ENCODE data around the gene NMT1. TPM values are rescaled to one million over a fixed set of nuclear protein-coding genes. Genes with fewer than 3 reads are reported as not detected.

The NMT1 gene
- total and polyA plus RNA-seq, 2 of the 13 experiments (the other 11 are each of a cell fraction or from before 2014, with no cell fraction given), result 75.7 to 142 TPM

DNA sequence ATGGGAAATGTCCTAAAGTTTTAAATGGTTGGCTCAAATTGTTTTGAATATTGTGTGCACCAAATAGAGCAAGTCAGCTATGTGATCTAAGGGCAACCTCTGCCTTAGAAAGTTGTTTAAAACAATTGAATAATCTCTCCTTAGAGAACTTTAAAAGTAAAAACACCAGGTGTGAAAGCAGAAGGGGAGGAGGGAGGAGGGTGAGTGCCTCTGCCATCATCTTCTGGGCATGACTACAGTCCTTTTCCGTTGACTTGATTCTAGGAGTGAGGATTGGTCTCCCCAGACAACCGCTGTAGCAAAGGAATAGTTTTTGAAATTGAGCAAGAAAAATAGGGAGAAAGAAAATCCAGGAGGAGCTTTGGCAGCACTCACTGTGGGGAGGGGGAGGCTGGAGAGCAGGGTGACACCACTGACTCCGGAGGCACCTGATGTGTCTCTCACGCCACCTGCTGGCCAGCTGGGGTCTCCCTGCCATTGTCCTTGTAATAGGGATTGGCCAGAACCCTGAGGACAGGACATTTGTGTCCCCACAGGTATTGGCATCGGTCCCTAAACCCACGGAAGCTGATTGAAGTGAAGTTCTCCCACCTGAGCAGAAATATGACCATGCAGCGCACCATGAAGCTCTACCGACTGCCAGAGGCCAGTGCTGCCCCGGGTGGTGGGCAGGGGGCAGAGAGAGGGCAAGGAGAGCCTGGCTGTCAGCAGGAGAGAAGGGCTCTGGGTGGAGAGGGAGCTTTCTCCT is 37.9 kb downstream of the NMT1 start (continued):
- TF ChIP-seq, protein P1, sequence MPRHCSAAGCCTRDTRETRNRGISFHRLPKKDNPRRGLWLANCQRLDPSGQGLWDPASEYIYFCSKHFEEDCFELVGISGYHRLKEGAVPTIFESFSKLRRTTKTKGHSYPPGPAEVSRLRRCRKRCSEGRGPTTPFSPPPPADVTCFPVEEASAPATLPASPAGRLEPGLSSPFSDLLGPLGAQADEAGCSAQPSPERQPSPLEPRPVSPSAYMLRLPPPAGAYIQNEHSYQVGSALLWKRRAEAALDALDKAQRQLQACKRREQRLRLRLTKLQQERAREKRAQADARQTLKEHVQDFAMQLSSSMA (CRISPR knock-in tag; IDR thresholded peaks at IDR 0.05), result no peak
- no peak for TF ChIP-seq ZNF816 (CRISPR knock-in tag; IDR thresholded peaks at IDR 0.05; ENCODE audit: borderline replicate concordance)
- TF ChIP-seq ZNF841 (CRISPR knock-in tag; IDR thresholded peaks at IDR 0.05; ENCODE audit: borderline replicate concordance), result no peak
- TF ChIP-seq ZNF652 (CRISPR knock-in tag; IDR thresholded peaks at IDR 0.05; ENCODE audit: borderline replicate concordance, low read depth), result no peak
- TF ChIP-seq LCORL (IDR thresholded peaks at IDR 0.05), result no peak
- no peak for TF ChIP-seq LCORL (CRISPR knock-in tag; IDR thresholded peaks at IDR 0.05)
- TF ChIP-seq RARG (CRISPR knock-in tag; IDR thresholded peaks at IDR 0.05; ENCODE audit: low read depth), result no peak
- TF ChIP-seq, protein P2, sequence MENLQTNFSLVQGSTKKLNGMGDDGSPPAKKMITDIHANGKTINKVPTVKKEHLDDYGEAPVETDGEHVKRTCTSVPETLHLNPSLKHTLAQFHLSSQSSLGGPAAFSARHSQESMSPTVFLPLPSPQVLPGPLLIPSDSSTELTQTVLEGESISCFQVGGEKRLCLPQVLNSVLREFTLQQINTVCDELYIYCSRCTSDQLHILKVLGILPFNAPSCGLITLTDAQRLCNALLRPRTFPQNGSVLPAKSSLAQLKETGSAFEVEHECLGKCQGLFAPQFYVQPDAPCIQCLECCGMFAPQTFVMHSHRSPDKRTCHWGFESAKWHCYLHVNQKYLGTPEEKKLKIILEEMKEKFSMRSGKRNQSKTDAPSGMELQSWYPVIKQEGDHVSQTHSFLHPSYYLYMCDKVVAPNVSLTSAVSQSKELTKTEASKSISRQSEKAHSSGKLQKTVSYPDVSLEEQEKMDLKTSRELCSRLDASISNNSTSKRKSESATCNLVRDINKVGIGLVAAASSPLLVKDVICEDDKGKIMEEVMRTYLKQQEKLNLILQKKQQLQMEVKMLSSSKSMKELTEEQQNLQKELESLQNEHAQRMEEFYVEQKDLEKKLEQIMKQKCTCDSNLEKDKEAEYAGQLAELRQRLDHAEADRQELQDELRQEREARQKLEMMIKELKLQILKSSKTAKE (CRISPR knock-in tag; IDR thresholded peaks at IDR 0.05; ENCODE audit: borderline replicate concordance), result no peak
- TF ChIP-seq, protein P3, sequence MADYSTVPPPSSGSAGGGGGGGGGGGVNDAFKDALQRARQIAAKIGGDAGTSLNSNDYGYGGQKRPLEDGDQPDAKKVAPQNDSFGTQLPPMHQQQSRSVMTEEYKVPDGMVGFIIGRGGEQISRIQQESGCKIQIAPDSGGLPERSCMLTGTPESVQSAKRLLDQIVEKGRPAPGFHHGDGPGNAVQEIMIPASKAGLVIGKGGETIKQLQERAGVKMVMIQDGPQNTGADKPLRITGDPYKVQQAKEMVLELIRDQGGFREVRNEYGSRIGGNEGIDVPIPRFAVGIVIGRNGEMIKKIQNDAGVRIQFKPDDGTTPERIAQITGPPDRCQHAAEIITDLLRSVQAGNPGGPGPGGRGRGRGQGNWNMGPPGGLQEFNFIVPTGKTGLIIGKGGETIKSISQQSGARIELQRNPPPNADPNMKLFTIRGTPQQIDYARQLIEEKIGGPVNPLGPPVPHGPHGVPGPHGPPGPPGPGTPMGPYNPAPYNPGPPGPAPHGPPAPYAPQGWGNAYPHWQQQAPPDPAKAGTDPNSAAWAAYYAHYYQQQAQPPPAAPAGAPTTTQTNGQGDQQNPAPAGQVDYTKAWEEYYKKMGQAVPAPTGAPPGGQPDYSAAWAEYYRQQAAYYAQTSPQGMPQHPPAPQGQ (CRISPR knock-in tag; IDR thresholded peaks at IDR 0.05; ENCODE audit: borderline replicate concordance), result no peak
- TF ChIP-seq, protein P4, sequence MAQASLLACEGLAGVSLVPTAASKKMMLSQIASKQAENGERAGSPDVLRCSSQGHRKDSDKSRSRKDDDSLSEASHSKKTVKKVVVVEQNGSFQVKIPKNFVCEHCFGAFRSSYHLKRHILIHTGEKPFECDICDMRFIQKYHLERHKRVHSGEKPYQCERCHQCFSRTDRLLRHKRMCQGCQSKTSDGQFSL (CRISPR knock-in tag; IDR thresholded peaks at IDR 0.05), result no peak
- no peak for TF ChIP-seq MLLT10 (CRISPR knock-in tag; IDR thresholded peaks at IDR 0.05)
- TF ChIP-seq ZNF629 (CRISPR knock-in tag; conservative IDR thresholded peaks at IDR 0.05), result no peak
- TF ChIP-seq, protein P5, sequence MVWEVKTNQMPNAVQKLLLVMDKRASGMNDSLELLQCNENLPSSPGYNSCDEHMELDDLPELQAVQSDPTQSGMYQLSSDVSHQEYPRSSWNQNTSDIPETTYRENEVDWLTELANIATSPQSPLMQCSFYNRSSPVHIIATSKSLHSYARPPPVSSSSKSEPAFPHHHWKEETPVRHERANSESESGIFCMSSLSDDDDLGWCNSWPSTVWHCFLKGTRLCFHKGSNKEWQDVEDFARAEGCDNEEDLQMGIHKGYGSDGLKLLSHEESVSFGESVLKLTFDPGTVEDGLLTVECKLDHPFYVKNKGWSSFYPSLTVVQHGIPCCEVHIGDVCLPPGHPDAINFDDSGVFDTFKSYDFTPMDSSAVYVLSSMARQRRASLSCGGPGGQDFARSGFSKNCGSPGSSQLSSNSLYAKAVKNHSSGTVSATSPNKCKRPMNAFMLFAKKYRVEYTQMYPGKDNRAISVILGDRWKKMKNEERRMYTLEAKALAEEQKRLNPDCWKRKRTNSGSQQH (CRISPR knock-in tag; IDR thresholded peaks at IDR 0.05; ENCODE audit: low read depth), result no peak
- TF ChIP-seq, protein P6, sequence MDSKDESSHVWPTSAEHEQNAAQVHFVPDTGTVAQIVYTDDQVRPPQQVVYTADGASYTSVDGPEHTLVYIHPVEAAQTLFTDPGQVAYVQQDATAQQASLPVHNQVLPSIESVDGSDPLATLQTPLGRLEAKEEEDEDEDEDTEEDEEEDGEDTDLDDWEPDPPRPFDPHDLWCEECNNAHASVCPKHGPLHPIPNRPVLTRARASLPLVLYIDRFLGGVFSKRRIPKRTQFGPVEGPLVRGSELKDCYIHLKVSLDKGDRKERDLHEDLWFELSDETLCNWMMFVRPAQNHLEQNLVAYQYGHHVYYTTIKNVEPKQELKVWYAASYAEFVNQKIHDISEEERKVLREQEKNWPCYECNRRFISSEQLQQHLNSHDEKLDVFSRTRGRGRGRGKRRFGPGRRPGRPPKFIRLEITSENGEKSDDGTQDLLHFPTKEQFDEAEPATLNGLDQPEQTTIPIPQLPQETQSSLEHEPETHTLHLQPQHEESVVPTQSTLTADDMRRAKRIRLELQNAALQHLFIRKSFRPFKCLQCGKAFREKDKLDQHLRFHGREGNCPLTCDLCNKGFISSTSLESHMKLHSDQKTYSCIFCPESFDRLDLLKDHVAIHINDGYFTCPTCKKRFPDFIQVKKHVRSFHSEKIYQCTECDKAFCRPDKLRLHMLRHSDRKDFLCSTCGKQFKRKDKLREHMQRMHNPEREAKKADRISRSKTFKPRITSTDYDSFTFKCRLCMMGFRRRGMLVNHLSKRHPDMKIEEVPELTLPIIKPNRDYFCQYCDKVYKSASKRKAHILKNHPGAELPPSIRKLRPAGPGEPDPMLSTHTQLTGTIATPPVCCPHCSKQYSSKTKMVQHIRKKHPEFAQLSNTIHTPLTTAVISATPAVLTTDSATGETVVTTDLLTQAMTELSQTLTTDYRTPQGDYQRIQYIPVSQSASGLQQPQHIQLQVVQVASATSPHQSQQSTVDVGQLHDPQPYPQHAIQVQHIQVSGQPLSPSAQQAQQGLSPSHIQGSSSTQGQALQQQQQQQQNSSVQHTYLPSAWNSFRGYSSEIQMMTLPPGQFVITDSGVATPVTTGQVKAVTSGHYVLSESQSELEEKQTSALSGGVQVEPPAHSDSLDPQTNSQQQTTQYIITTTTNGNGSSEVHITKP (CRISPR knock-in tag; IDR thresholded peaks at IDR 0.05; ENCODE audit: low read depth), result no peak

All from HepG2 (cell line).